K562 (cell line): ENCODE measurements around the gene SGTB. TPM values are rescaled to one million over a fixed set of nuclear protein-coding genes. Genes with fewer than 3 reads are reported as not detected.
A peak's percentile ranks its signal among the peaks of the same experiment; 100 is the strongest.

Experiments used
- BMI1 ChIP-seq: fragments of 150-350 bp; IDR thresholded peaks from 2 replicates; pipeline ENCODE4 v1.6.1; 2014; ENCODE audit warnings: low read length
- CHCHD3 ChIP-seq: fragments of 250-450 bp; sonication (Bioruptor Pico); IDR thresholded peaks from 2 replicates; pipeline ENCODE4 v2.1.2; 2022; ENCODE audit warnings: mild to moderate bottlenecking
- COPS2 ChIP-seq: fragments of 450-650 bp; conservative IDR thresholded peaks from 2 replicates; pipeline ENCODE4 v1.6.1; 2016; ENCODE audit warnings: mild to moderate bottlenecking, moderate library complexity
- FOXA3 ChIP-seq, 2 experiments: fragments of 450-650 bp in 1 of 2; sonication (generic) in 1 of 2; formaldehyde crosslinking; IDR thresholded peaks in 1 of 2; conservative IDR thresholded peaks in 1 of 2; 2 replicates each; pipeline versions ENCODE4 v1.4.0 to v1.8.0; 2020 to 2022; ENCODE audit warnings: mild to moderate bottlenecking in 2 of 2, missing genetic modification reagents in 1 of 2
- IRF2 ChIP-seq: sonication (generic); formaldehyde crosslinking; IDR thresholded peaks from 2 replicates; pipeline ENCODE4 v1.8.1; 2022; ENCODE audit warnings: mild to moderate bottlenecking, missing genetic modification reagents
- PHB2 ChIP-seq: fragments of 450-650 bp; IDR thresholded peaks from 2 replicates; pipeline ENCODE4 v1.6.1; 2017; ENCODE audit warnings: low read depth
- PPARD ChIP-seq: fragments of 250-450 bp; sonication (Bioruptor Pico); IDR thresholded peaks from 2 replicates; pipeline ENCODE4 v1.8.0; 2022; ENCODE audit warnings: inconsistent platforms, mild to moderate bottlenecking, moderate library complexity
- PTRF ChIP-seq: fragments of 450-650 bp; IDR thresholded peaks from 2 replicates; pipeline ENCODE4 v1.6.1; 2016; ENCODE audit warnings: mild to moderate bottlenecking, missing genetic modification characterization, missing compliant biosample characterization
- RFX1 ChIP-seq: fragments of 450-650 bp; IDR thresholded peaks from 2 replicates; pipeline ENCODE4 v1.6.1; 2016; ENCODE audit warnings: mild to moderate bottlenecking, moderate library complexity
- TEAD4 ChIP-seq, 2 experiments: sonication (generic) in 1 of 2; formaldehyde crosslinking in 1 of 2; IDR thresholded peaks; 2 replicates each; pipeline versions ENCODE4 v1.6.1 to v1.8.0; 2012 to 2022; ENCODE audit warnings: borderline replicate concordance in 1 of 2, inconsistent platforms in 1 of 2, low read length in 1 of 2, mild to moderate bottlenecking in 1 of 2, missing genetic modification reagents in 1 of 2
- ZNF263 ChIP-seq: sonication (generic); formaldehyde crosslinking; IDR thresholded peaks from 2 replicates; pipeline ENCODE4 v1.8.0; 2022; ENCODE audit warnings: mild to moderate bottlenecking, missing genetic modification reagents, borderline replicate concordance
- ZNF282 ChIP-seq: sonication (generic); formaldehyde crosslinking; IDR thresholded peaks from 2 replicates; pipeline ENCODE4 v1.8.1; 2023; ENCODE audit warnings: missing genetic modification reagents
- ZNF583 ChIP-seq: fragments of 250-450 bp; sonication (Bioruptor Pico); IDR thresholded peaks from 2 replicates; pipeline ENCODE4 v1.4.0; 2020
- ZNF766 ChIP-seq: fragments of 200-800 bp; sonication (Bioruptor generic); conservative IDR thresholded peaks from 2 replicates; pipeline ENCODE4 v1.6.1; 2016; ENCODE audit warnings: missing genetic modification characterization, missing compliant biosample characterization
- polyA plus RNA-seq, 8 experiments: library from polyadenylated mRNA; depleted of rRNA in 4 of 8; stranded (reverse) in 5 of 8; unstranded in 3 of 8; fragments of >200 nt; fragmentation: Nextera tagmentation in 2 of 8; fragmentation: Illumina TruSeq in 1 of 8; extraction: Ambion mirVana in 2 of 8; extraction: Trizol in 1 of 8; gene quantifications; 2 replicates each; pipeline versions ENCODE4 v1.2.1 to v1.2.3, GENCODE V29; 2011 to 2014; ENCODE audit warnings: inconsistent platforms in 1 of 8, missing spikeins in 1 of 8
- total RNA-seq, 7 experiments: library from RNA; depleted of rRNA in 6 of 7; stranded (reverse); fragments of >200 nt in 6 of 7; fragmentation: Illumina TruSeq in 2 of 7; extraction: Trizol in 2 of 7; gene quantifications; 2 replicates each; pipeline versions ENCODE4 v1.2.1 to v1.2.3, GENCODE V29; 2011 to 2021; ENCODE audit warnings: low replicate concordance in 1 of 7
- TF ChIP-seq, protein P1 (sequence below): fragments of 200-800 bp; sonication (Bioruptor generic); IDR thresholded peaks from 2 replicates; pipeline ENCODE4 v1.6.1; 2016; ENCODE audit warnings: missing genetic modification characterization, missing compliant biosample characterization
- TF ChIP-seq, protein P2 (sequence below): fragments of 450-650 bp; IDR thresholded peaks from 2 replicates; pipeline ENCODE4 v1.6.1; 2016; ENCODE audit warnings: low read depth, mild to moderate bottlenecking, moderate library complexity
- TF ChIP-seq, protein P3 (sequence below): sonication (generic); formaldehyde crosslinking; IDR thresholded peaks from 2 replicates; pipeline ENCODE4 v1.8.1; 2023; ENCODE audit warnings: mild to moderate bottlenecking, missing genetic modification reagents
- TF ChIP-seq, protein P4 (sequence below), 2 experiments: fragments of 450-650 bp; IDR thresholded peaks; 2 replicates each; pipeline ENCODE4 v1.6.1; 2016
- TF ChIP-seq, protein P5 (sequence below): fragments of 450-650 bp; conservative IDR thresholded peaks from 2 replicates; pipeline ENCODE4 v1.6.1; 2016; ENCODE audit warnings: missing genetic modification characterization, low read depth, mild to moderate bottlenecking, missing compliant biosample characterization, moderate library complexity

Gene SGTB
- total and polyA plus RNA-seq, 9 of the 15 experiments (the other 6 are each of a cell fraction or from before 2014, with no cell fraction given), result 1.3 to 8.4 (median 4.8) TPM

DNA sequence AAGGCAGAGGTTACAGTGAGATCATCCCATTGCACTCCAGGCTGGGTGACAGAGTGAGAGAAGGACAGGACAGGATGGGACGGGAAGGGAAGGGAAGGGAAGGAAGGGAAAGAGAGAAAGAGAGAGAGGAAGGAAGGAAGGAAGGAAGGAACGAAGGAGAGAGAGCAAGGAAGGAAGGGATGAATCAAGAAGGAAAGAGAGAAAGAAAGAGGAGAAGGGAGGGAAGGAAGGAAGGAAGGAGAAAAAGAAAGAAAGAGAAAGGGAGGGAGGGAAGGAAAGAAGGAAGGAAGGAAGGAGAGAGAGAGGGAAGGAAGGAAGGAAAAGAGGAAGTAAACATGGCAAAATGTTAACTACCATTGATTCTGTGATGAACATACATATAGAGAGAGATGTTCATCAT, 28.8 kb downstream of the SGTB start (continued):
- TF ChIP-seq, protein P1, sequence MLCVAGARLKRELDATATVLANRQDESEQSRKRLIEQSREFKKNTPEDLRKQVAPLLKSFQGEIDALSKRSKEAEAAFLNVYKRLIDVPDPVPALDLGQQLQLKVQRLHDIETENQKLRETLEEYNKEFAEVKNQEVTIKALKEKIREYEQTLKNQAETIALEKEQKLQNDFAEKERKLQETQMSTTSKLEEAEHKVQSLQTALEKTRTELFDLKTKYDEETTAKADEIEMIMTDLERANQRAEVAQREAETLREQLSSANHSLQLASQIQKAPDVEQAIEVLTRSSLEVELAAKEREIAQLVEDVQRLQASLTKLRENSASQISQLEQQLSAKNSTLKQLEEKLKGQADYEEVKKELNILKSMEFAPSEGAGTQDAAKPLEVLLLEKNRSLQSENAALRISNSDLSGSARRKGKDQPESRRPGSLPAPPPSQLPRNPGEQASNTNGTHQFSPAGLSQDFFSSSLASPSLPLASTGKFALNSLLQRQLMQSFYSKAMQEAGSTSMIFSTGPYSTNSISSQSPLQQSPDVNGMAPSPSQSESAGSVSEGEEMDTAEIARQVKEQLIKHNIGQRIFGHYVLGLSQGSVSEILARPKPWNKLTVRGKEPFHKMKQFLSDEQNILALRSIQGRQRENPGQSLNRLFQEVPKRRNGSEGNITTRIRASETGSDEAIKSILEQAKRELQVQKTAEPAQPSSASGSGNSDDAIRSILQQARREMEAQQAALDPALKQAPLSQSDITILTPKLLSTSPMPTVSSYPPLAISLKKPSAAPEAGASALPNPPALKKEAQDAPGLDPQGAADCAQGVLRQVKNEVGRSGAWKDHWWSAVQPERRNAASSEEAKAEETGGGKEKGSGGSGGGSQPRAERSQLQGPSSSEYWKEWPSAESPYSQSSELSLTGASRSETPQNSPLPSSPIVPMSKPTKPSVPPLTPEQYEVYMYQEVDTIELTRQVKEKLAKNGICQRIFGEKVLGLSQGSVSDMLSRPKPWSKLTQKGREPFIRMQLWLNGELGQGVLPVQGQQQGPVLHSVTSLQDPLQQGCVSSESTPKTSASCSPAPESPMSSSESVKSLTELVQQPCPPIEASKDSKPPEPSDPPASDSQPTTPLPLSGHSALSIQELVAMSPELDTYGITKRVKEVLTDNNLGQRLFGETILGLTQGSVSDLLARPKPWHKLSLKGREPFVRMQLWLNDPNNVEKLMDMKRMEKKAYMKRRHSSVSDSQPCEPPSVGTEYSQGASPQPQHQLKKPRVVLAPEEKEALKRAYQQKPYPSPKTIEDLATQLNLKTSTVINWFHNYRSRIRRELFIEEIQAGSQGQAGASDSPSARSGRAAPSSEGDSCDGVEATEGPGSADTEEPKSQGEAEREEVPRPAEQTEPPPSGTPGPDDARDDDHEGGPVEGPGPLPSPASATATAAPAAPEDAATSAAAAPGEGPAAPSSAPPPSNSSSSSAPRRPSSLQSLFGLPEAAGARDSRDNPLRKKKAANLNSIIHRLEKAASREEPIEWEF (CRISPR knock-in tag), result no peak
- TF ChIP-seq COPS2 (no peak), CHCHD3 (CRISPR knock-in tag) (no peak), IRF2 (no peak), FOXA3 (CRISPR knock-in tag; conservative IDR thresholded peaks at IDR 0.05 in 1 of 2, IDR thresholded peaks at IDR 0.05 in 1 of 2) (no peak), PTRF (no peak), RFX1 (no peak), BMI1 (no peak), ZNF263 (CRISPR knock-in tag) (no peak), PHB2 (0 out of 2 replicates have a peak, but pooled peaks have one; percentile 28), ZNF282 (no peak), PPARD (no peak), TEAD4 (IDR thresholded peaks at IDR 0.05; ENCODE audit: low read length) (no peak), TEAD4 (CRISPR knock-in tag; IDR thresholded peaks at IDR 0.05; ENCODE audit: borderline replicate concordance) (no peak), ZNF766 (CRISPR knock-in tag) (no peak), ZNF583 (CRISPR knock-in tag) (no peak)
- TF ChIP-seq, protein P2, sequence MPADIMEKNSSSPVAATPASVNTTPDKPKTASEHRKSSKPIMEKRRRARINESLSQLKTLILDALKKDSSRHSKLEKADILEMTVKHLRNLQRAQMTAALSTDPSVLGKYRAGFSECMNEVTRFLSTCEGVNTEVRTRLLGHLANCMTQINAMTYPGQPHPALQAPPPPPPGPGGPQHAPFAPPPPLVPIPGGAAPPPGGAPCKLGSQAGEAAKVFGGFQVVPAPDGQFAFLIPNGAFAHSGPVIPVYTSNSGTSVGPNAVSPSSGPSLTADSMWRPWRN, result no peak
- TF ChIP-seq, protein P3, sequence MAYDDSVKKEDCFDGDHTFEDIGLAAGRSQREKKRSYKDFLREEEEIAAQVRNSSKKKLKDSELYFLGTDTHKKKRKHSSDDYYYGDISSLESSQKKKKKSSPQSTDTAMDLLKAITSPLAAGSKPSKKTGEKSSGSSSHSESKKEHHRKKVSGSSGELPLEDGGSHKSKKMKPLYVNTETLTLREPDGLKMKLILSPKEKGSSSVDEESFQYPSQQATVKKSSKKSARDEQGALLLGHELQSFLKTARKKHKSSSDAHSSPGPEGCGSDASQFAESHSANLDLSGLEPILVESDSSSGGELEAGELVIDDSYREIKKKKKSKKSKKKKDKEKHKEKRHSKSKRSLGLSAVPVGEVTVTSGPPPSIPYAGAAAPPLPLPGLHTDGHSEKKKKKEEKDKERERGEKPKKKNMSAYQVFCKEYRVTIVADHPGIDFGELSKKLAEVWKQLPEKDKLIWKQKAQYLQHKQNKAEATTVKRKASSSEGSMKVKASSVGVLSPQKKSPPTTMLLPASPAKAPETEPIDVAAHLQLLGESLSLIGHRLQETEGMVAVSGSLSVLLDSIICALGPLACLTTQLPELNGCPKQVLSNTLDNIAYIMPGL (CRISPR knock-in tag), result no peak
- TF ChIP-seq, protein P4, sequence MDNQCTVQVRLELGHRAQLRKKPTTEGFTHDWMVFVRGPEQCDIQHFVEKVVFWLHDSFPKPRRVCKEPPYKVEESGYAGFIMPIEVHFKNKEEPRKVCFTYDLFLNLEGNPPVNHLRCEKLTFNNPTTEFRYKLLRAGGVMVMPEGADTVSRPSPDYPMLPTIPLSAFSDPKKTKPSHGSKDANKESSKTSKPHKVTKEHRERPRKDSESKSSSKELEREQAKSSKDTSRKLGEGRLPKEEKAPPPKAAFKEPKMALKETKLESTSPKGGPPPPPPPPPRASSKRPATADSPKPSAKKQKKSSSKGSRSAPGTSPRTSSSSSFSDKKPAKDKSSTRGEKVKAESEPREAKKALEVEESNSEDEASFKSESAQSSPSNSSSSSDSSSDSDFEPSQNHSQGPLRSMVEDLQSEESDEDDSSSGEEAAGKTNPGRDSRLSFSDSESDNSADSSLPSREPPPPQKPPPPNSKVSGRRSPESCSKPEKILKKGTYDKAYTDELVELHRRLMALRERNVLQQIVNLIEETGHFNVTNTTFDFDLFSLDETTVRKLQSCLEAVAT (IDR thresholded peaks at IDR 0.05), result 0 out of 4 replicates have a peak, but pooled peaks of 1 of the 2 experiments have one; percentile 32
- TF ChIP-seq, protein P5, sequence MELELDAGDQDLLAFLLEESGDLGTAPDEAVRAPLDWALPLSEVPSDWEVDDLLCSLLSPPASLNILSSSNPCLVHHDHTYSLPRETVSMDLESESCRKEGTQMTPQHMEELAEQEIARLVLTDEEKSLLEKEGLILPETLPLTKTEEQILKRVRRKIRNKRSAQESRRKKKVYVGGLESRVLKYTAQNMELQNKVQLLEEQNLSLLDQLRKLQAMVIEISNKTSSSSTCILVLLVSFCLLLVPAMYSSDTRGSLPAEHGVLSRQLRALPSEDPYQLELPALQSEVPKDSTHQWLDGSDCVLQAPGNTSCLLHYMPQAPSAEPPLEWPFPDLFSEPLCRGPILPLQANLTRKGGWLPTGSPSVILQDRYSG, result no peak
